ENCODE results near the gene AP4S1.
A peak's percentile ranks its signal among the peaks of the same experiment; 100 is the strongest.
"Not testable (repeated sequence)": the region's sequence is repeated elsewhere in the genome, so short reads cannot be mapped to it uniquely, and the experiment has no call there.

AP4S1 gene

GRCh38 chr14:31086466-31086865, 61.0 kb downstream of the AP4S1 start:
- DNase-seq (ENCODE audit: low spot score), result not testable (repeated sequence)

GRCh38 chr14:31090883-31091764, 65.7 kb downstream of the AP4S1 start:
- DNase-seq (ENCODE audit: low spot score), result peak; percentile 84

GRCh38 chr14:31092160-31092708, 66.8 kb downstream of the AP4S1 start:
- DNase-seq (ENCODE audit: low spot score), result no peak

GRCh38 chr14:31093884-31094839, 68.7 kb downstream of the AP4S1 start:
- DNase-seq (ENCODE audit: low spot score), result not testable (repeated sequence)

- DNase-seq (ENCODE audit: low spot score), result not testable (repeated sequence)
Measured at GRCh38 chr14:31095817-31096216, 70.4 kb downstream of the AP4S1 start.

GRCh38 chr14:31096255-31096654, 70.8 kb downstream of the AP4S1 start:
- DNase-seq (ENCODE audit: low spot score), result no peak

- DNase-seq (ENCODE audit: low spot score), result no peak
Measured at GRCh38 chr14:31097081-31097480, 71.6 kb downstream of the AP4S1 start.

GRCh38 chr14:31106768-31107167, 81.3 kb downstream of the AP4S1 start:
- DNase-seq (ENCODE audit: low spot score), result no peak

GRCh38 chr14:31109257-31109656, 83.8 kb downstream of the AP4S1 start:
- no peak for DNase-seq (ENCODE audit: low spot score)

GRCh38 chr14:31110872-31111271, 85.4 kb downstream of the AP4S1 start:
- no peak for DNase-seq (ENCODE audit: low spot score)

- DNase-seq (ENCODE audit: low spot score), result no peak
Measured at GRCh38 chr14:31113794-31114193, 88.3 kb downstream of the AP4S1 start.

GRCh38 chr14:31118892-31119291, 93.4 kb downstream of the AP4S1 start:
- no peak for DNase-seq (ENCODE audit: low spot score)

GRCh38 chr14:31122098-31122611, 96.7 kb downstream of the AP4S1 start:
- no peak for DNase-seq (ENCODE audit: low spot score)

- no peak for DNase-seq (ENCODE audit: low spot score)
Measured at GRCh38 chr14:31122921-31123320, 97.5 kb downstream of the AP4S1 start.

- DNase-seq (ENCODE audit: low spot score), result no peak
Measured at GRCh38 chr14:31124197-31124596, 98.7 kb downstream of the AP4S1 start.

- DNase-seq (ENCODE audit: low spot score), result no peak
Measured at GRCh38 chr14:31125231-31125630, 99.8 kb downstream of the AP4S1 start.

GRCh38 chr14:31126680-31127079, 101.2 kb downstream of the AP4S1 start:
- no peak for DNase-seq (ENCODE audit: low spot score)

GRCh38 chr14:31127690-31128089, 102.2 kb downstream of the AP4S1 start:
- no peak for DNase-seq (ENCODE audit: low spot score)

GRCh38 chr14:31128601-31129526, 103.4 kb downstream of the AP4S1 start:
- no peak for DNase-seq (ENCODE audit: low spot score)

GRCh38 chr14:31133133-31133532, 107.7 kb downstream of the AP4S1 start:
- no peak for DNase-seq (ENCODE audit: low spot score)

Data from AG08395 (cell line).